ENCODE data around the gene CHST3.

DNA sequence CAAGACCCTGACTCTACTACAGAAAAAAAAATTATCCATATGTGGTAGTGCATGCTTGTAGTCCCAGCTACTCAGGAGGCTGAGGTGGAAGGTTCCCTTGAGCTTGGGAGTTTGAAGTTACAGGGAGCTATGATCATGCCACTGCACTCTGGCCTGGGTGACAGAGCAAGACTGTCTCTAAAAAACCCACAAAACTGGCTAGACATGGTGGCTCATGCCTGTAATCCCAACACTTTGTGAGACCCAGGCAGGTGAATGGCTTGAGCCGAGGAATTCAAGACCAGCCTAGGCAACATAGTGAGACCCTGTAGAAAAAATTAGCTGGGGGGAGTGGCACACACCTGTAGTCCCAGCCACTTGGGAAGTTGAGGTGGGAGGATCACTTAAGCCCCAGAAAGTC lies 32.9 kb upstream of the CHST3 start:
- TF ChIP-seq EZH2phosphoT487 (IDR thresholded peaks at IDR 0.05; ENCODE audit: unreplicated experiment) (no peak), CTCF (conservative IDR thresholded peaks at IDR 0.05; ENCODE audit: low read depth in 2 of 2) (no peak), POLR2AphosphoS5 (IDR thresholded peaks at IDR 0.05; ENCODE audit: low read depth) (no peak), EZH2 (IDR thresholded peaks at IDR 0.05; ENCODE audit: low read depth, unreplicated experiment) (no peak), JUNB (IDR thresholded peaks at IDR 0.05; ENCODE audit: unreplicated experiment) (no peak), CREB1 (CRISPR knock-in tag; IDR thresholded peaks at IDR 0.05; ENCODE audit: low read depth) (no peak), REST (IDR thresholded peaks at IDR 0.05; ENCODE audit: unreplicated experiment) (no peak)
- TF ChIP-seq, protein P1, sequence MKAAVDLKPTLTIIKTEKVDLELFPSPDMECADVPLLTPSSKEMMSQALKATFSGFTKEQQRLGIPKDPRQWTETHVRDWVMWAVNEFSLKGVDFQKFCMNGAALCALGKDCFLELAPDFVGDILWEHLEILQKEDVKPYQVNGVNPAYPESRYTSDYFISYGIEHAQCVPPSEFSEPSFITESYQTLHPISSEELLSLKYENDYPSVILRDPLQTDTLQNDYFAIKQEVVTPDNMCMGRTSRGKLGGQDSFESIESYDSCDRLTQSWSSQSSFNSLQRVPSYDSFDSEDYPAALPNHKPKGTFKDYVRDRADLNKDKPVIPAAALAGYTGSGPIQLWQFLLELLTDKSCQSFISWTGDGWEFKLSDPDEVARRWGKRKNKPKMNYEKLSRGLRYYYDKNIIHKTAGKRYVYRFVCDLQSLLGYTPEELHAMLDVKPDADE (IDR thresholded peaks at IDR 0.05): no peak
- TF ChIP-seq, protein P2, sequence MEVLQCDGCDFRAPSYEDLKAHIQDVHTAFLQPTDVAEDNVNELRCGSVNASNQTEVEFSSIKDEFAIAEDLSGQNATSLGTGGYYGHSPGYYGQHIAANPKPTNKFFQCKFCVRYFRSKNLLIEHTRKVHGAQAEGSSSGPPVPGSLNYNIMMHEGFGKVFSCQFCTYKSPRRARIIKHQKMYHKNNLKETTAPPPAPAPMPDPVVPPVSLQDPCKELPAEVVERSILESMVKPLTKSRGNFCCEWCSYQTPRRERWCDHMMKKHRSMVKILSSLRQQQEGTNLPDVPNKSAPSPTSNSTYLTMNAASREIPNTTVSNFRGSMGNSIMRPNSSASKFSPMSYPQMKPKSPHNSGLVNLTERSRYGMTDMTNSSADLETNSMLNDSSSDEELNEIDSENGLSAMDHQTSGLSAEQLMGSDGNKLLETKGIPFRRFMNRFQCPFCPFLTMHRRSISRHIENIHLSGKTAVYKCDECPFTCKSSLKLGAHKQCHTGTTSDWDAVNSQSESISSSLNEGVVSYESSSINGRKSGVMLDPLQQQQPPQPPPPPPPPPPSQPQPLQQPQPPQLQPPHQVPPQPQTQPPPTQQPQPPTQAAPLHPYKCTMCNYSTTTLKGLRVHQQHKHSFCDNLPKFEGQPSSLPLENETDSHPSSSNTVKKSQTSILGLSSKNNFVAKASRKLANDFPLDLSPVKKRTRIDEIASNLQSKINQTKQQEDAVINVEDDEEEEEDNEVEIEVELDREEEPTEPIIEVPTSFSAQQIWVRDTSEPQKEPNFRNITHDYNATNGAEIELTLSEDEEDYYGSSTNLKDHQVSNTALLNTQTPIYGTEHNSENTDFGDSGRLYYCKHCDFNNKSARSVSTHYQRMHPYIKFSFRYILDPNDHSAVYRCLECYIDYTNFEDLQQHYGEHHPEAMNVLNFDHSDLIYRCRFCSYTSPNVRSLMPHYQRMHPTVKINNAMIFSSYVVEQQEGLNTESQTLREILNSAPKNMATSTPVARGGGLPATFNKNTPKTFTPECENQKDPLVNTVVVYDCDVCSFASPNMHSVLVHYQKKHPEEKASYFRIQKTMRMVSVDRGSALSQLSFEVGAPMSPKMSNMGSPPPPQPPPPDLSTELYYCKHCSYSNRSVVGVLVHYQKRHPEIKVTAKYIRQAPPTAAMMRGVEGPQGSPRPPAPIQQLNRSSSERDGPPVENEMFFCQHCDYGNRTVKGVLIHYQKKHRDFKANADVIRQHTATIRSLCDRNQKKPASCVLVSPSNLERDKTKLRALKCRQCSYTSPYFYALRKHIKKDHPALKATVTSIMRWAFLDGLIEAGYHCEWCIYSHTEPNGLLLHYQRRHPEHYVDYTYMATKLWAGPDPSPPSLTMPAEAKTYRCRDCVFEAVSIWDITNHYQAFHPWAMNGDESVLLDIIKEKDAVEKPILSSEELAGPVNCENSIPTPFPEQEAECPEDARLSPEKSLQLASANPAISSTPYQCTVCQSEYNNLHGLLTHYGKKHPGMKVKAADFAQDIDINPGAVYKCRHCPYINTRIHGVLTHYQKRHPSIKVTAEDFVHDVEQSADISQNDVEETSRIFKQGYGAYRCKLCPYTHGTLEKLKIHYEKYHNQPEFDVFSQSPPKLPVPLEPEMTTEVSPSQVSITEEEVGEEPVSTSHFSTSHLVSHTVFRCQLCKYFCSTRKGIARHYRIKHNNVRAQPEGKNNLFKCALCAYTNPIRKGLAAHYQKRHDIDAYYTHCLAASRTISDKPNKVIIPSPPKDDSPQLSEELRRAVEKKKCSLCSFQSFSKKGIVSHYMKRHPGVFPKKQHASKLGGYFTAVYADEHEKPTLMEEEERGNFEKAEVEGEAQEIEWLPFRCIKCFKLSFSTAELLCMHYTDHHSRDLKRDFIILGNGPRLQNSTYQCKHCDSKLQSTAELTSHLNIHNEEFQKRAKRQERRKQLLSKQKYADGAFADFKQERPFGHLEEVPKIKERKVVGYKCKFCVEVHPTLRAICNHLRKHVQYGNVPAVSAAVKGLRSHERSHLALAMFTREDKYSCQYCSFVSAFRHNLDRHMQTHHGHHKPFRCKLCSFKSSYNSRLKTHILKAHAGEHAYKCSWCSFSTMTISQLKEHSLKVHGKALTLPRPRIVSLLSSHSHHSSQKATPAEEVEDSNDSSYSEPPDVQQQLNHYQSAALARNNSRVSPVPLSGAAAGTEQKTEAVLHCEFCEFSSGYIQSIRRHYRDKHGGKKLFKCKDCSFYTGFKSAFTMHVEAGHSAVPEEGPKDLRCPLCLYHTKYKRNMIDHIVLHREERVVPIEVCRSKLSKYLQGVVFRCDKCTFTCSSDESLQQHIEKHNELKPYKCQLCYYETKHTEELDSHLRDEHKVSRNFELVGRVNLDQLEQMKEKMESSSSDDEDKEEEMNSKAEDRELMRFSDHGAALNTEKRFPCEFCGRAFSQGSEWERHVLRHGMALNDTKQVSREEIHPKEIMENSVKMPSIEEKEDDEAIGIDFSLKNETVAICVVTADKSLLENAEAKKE (CRISPR knock-in tag; IDR thresholded peaks at IDR 0.05): no peak

Data from GM23338 (cell line).